ENCODE results near the gene TRIM46. TPM values are rescaled to one million over a fixed set of nuclear protein-coding genes. Genes with fewer than 3 reads are reported as not detected.

TRIM46 gene
- total and polyA plus RNA-seq, 9 of the 15 experiments (the other 6 are each of a cell fraction or from before 2014, with no cell fraction given), result 0.05 to 0.60 (median 0.16) TPM; not detected in 3

DNA sequence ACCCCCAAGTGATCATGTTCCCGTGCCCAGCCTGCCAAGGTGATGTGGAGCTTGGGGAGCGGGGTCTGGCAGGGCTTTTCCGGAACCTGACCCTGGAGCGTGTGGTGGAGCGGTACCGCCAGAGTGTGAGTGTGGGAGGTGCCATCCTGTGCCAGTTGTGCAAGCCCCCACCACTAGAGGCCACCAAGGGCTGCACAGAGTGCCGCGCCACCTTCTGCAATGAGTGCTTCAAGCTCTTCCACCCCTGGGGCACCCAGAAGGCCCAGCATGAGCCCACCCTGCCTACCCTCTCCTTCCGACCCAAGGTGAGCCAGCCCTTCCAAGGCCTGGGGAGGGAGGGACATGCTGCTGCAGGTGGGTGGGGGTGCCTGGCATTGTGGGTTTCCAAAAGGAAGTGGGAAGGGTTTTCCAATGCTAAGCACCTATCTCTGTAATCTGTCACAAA is 2.3 kb downstream of the TRIM46 start:
- no peaks in the 10 kb centered on the region for H3K9me1 ChIP-seq (ENCODE audit: control insufficient read depth, insufficient read depth, low read length)
- TF ChIP-seq KAT2B (IDR thresholded peaks at IDR 0.05; ENCODE audit: low read depth, low read length) (no peak), TOE1 (IDR thresholded peaks at IDR 0.05; ENCODE audit: borderline replicate concordance) (no peak), TOE1 (CRISPR knock-in tag; IDR thresholded peaks at IDR 0.05; ENCODE audit: borderline replicate concordance, low read depth) (no peak)
- TF ChIP-seq, protein P1, sequence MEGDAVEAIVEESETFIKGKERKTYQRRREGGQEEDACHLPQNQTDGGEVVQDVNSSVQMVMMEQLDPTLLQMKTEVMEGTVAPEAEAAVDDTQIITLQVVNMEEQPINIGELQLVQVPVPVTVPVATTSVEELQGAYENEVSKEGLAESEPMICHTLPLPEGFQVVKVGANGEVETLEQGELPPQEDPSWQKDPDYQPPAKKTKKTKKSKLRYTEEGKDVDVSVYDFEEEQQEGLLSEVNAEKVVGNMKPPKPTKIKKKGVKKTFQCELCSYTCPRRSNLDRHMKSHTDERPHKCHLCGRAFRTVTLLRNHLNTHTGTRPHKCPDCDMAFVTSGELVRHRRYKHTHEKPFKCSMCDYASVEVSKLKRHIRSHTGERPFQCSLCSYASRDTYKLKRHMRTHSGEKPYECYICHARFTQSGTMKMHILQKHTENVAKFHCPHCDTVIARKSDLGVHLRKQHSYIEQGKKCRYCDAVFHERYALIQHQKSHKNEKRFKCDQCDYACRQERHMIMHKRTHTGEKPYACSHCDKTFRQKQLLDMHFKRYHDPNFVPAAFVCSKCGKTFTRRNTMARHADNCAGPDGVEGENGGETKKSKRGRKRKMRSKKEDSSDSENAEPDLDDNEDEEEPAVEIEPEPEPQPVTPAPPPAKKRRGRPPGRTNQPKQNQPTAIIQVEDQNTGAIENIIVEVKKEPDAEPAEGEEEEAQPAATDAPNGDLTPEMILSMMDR (IDR thresholded peaks at IDR 0.05 in 2 of 3, conservative IDR thresholded peaks at IDR 0.05 in 1 of 3; ENCODE audit: insufficient read depth in 2 of 3, low read depth in 1 of 3, low read length in 3 of 3), result peak in 1 of 3 experiments; percentile 14; a peak in 1 of 6 replicates
- H3K9ac ChIP-seq (ENCODE audit: insufficient read depth in 1 of 2, low read depth in 2 of 2, low read length in 2 of 2), result peak overlapping the region in 1 of 2 experiments; percentile 69; a peak in 2 of 4 replicates
- H3K4me1 ChIP-seq (replicated peaks in 1 of 2; ENCODE audit: control insufficient read depth in 2 of 2, insufficient read depth in 2 of 2, low read length in 2 of 2), result peaks cover 21 to 63% of the 10 kb centered on the region in 2 experiments; a peak in 4 of 5 replicates
- in situ Hi-C loops (cut with MboI), result no loop called here
- H3K27ac ChIP-seq (ENCODE audit: extremely low read depth, low read depth, low read length), result no peak overlapping the region
- 88% methylated on average over 9 of the region's 9 CpGs for WGBS (ENCODE audit: insufficient coverage, low coverage, missing lambda C conversion rate)
- peaks cover 13% of the 10 kb centered on the region; the same call in 2 of the 3 replicates for H3K36me3 ChIP-seq (ENCODE audit: control insufficient read depth, insufficient read depth, low read length)
- DNase-seq (ENCODE audit: extremely low read depth in 1 of 4, low spot score in 3 of 4) (no peak), ATAC-seq (no peak), FAIRE-seq (no peak)
- H3K4me3 ChIP-seq, result no peak overlapping the region
- no peak overlapping the region for H2AFZ ChIP-seq (ENCODE audit: low read depth, low read length)
- H3K79me2 ChIP-seq (ENCODE audit: control insufficient read depth, insufficient read depth, low read length), result peaks cover 15% of the 10 kb centered on the region
- intact Hi-C loops (cut with micrococcal nuclease), result loop anchor here (1.0 kb wide), 2 partner anchors 17 to 50 kb away; no protein-coding TSS in a partner anchor
- CTCF ChIA-PET (ENCODE audit: low intra/inter-chr PET ratio), result interaction anchor here (0.8 to 2.3 kb wide), 3 partner anchors 17 to 416 kb away, joined by 3 to 17 read pairs (median 4); no protein-coding TSS in a partner anchor
- POLR2A ChIA-PET, result interaction anchor here (0.6 to 1.2 kb wide), 4 partner anchors 8 to 87 kb away, joined by 3 to 4 read pairs (median 4); no protein-coding TSS in a partner anchor
- BruUV-seq (replicated peaks), result no TSS peak
- no peaks in the 10 kb centered on the region for H4K20me1 ChIP-seq (replicated peaks; ENCODE audit: control insufficient read depth, insufficient read depth, low read length)
- no peak overlapping the region for H3K4me2 ChIP-seq (ENCODE audit: insufficient read depth, low read length)
- no peaks in the 10 kb centered on the region for H3K27me3 ChIP-seq (ENCODE audit: control insufficient read depth in 2 of 2, insufficient read depth in 2 of 2, low read length in 2 of 2)
- no peaks in the 10 kb centered on the region for H3K9me3 ChIP-seq (replicated peaks; ENCODE audit: control insufficient read depth, insufficient read depth, low read depth, low read length)
